ENCODE data around the gene PRR18.

The PRR18 gene

DNA sequence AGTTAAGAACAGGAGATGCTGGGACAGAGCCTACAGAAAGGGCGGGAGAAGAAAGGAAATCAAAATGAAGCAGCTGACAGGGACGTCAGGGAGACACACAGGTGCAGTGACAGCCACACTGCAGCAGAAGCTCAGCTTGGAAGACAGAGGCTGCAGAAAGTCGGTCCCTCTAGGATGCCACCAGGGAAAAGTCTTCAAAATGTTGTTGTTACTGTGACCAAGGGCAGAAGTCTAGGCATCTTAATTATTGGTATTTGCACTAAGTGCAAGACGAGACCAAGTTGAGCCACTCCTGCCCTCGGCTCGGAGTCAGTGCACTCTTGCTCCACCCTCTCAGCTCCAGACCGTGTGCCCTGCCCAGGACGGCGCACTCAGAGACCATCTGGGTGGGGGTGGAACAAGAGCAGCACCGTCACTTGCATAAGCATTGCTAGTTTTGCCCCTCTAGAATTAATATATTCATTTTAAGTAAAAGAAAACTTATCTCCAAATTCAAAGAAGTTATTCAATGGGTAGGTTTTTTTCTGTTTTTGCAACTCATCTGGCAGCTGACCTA, 2.6 kb downstream of the PRR18 start:
- DNase-seq: peak; percentile 17 to 18

DNA sequence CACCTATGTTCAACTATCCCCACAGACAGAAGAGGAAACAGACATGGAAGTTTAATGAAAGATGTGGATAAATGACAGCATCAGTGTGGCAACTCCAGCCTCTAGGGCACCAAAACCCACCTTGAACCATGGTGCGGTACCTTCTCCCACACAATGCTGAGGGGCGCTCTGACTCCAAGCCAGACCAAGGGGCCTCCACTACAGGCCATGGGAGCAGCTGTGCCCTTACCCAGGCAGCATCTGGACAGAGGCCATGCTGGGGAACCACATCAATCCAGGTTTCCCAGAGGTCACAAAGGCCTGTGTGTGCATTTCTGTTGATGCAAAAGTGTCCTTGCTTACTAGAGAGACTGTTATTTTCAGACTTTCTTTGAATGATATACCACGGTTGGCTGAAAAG, 4.1 kb downstream of the PRR18 start:
- DNase-seq: no peak

DNA sequence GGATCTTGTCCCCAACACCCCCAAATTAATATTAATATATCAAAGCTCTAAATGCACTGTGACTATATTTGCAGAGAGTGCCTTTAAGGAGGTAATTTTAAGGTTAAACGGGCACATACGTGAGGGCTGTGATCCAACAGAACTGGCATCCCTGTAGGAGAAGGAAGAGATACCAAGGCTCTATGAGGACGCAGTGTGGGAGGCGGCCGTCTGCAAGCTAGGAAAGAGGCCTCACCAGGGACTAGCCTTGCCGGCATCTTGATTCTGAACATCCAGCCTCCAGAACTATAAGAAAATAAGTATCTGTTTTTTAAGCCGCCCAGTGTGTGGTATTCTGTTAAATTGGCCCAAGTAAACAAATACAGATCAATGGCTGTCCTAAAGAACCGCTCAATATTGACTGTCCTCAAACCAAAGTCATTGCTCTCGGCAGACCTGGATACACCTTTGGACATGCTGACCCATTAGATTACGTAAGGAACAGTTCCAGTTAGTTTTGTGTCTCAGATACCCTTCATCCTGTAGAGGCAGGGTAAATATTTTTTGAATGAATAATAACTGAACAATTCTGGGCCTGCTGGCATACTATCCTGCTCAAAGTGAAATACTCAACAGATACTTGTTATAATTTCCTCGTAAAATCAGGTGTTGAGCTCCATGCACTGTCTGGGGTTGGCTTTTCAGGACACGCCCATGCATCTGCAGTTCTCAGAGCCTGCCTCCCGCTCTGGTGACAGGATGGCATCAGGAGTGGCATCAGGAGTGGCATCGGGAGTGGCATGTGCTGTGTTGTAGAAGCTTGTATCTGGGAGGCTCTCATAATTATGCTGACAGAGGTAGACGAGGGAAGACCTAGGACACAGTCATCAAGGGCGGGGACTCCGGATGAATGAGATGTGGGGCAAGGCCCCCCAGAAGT, 6.3 kb downstream of the PRR18 start:
- DNase-seq: no peak

GRCh38 chr6:166300357-166300987, 7.7 kb downstream of the PRR18 start:
- DNase-seq: no peak

- DNase-seq: no peak
Measured at GRCh38 chr6:166297606-166298005, 10.6 kb downstream of the PRR18 start.

- no peak for DNase-seq
Measured at GRCh38 chr6:166296035-166296883, 11.9 kb downstream of the PRR18 start.

DNA sequence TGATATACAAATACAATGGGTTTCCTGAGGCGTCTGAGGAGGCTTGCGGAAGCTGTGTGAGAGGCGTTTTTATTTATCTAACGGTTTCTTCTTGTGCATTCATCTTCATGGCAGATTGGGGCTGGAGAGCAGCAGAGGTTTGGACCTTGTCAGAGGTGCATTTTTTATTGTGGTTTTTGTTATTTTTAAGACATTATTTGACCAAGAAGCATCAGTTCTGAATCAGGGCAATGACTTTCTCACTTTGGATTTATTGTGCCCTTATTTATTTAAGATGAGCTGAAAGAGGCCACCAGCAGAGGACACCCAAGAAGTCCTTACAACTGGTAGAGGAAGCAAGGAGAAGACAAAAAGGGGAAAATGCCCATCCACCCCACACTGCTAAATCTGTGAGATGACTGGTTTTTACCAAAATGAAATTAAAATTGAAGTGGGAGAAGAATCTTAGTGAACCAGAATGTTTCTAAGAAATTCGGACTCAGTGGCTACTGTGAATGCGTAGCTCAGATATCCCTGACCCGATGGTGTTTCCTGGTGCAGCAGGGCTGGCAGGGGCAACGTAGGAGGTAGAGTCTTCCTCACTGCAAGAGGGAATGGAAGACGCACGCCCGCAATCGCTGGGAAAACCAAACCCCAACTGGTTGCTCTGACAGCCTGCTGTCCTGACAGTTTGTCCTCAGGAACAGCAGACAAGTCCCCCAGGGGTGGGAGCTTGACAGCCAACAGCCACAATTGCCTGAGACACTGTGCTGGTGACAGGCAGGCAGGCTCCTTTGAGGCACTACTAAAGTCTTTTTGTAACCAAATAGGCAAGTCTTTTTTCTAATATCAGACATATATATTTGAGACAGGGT, 14.2 kb downstream of the PRR18 start:
- no peak for DNase-seq

DNA sequence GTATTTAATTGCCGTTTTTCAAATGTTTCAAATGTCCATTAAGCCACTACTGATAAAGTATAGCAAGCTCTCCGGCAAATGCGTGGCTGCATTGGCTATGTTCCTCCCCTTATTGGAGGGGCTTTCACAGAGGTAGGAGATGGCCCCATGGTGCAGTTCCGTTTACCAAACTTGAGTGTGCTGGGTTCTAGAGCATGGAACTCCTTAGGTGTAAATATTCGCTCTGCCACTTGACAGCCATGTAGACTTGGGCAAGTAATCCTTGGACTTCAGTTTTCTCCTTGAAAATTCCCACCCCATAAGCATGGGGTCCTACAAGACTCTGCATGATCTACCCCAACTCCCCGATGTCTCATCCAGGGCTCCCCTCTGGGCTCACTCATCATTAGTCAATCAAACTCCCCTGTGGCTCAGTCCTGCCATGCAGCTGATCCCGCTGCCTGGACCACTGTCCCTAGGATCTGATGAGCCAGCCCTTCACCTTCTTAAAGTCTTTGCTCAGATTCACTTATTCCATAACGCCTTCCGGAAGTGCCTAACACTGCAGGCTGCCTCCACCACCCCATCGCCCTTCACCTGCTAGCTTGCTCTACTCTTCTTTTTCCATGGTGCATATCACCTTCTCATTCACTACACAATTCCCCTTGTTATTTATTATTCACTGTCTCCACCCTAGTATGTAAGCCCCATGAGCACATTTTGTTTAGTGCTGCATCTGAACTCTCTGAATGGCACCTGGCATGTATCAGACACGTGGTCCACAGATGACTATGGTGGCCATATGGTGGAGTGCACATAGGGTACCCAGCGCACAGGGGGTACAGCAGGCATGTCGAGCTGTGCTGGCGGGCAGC, 18.8 kb downstream of the PRR18 start:
- DNase-seq: no peak

- DNase-seq: peak; percentile 35 to 44
Measured at GRCh38 chr6:166286839-166287271, 21.3 kb downstream of the PRR18 start.

GRCh38 chr6:166285233-166285632, 23.0 kb downstream of the PRR18 start:
- no peak for DNase-seq

DNA sequence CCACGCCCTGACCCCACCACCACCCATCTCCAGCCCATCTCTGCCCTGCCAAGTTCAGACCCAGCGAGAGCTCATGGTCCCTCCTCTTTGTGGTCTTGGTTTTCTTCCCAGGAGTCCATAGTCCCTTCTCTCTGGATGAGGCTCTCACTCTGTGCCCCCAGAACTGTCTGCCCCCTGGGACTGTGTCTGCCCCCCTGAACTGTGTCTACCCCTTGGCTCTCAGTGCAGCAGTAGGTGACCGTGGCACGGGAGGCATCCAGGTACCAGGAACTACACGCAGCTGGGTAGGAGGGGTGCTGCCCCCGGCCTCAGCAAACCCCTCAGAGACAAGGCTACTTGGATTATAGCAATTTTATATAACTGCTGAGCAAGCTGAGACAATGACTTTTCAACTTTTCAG, 23.6 kb downstream of the PRR18 start:
- no peak for DNase-seq

- peak in 1 of 2 experiments; percentile 55 for DNase-seq
Measured at GRCh38 chr6:166282394-166283032, 25.7 kb downstream of the PRR18 start.

GRCh38 chr6:166281104-166281503, 27.1 kb downstream of the PRR18 start:
- DNase-seq: no peak

- no peak for DNase-seq
Measured at GRCh38 chr6:166279393-166279679, 28.9 kb downstream of the PRR18 start.

DNA sequence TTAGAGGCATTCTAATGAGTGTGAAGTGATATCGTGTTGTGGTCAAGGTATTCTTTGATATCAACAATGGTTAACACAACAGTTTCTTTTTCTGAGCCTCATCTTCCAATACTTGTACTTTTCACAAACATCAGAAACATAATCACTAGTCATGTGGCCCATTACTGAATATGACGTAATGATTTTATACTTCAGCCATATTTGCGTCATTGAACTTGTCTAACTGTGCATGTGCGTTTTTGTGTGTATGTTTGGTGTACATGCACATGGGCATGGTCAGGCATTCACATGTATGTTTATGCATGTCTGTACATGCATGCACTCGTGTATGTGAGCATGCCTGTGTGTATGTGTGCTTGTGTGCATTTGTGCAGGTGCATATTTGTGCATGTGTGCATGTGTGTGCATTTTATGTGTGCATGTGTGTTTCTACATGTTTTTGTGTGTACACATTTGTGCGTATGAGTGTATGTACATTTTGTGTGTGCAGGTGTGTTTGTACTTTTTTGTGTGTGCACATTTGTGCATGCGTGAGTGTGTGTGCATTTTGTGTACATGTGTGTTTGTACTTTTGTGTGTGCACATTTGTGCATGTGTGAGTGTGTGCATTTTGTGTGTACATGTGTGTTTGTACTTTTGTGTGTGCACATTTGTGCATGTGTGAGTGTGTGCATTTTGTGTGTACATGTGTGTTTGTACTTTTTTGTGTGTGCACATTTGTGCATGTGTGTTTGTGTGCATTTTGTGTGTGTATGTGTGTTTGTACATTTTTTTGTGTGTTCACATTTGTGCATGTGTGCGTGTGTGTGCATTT, 29.4 kb downstream of the PRR18 start:
- no peak for DNase-seq

- no peak for DNase-seq
Measured at GRCh38 chr6:166277892-166278578, 30.2 kb downstream of the PRR18 start.

DNA sequence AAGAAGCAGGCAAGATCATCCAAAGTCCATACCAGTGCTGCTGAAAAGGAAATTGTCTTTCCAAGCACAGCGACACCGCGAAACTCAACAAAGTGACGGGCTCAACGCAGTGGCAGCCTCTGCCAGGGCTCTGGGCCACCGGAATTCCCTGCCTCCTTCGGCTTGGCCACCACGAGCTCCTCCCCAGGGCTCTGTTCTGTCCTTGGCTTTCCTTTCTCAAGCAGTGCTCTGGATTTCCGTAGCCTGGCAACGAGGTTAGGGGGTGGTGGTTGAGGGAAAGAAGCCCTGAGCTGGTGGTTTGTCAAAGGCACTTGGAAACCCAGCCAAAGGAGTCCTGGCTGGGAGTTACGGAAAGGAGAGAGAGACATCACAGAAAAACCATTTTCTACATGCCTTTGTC, 31.2 kb downstream of the PRR18 start:
- DNase-seq: no peak

- DNase-seq: peak; percentile 29
Measured at GRCh38 chr6:166275714-166276166, 32.5 kb downstream of the PRR18 start.

- no peak for DNase-seq
Measured at GRCh38 chr6:166274739-166275370, 33.3 kb downstream of the PRR18 start.
